Mammary epithelial cell (primary cell): ENCODE measurements around the gene CHD9.

ENCODE experiments used
- CTCF ChIP-seq, 2 donors: IDR thresholded peaks in 1 of 2; conservative IDR thresholded peaks in 1 of 2; 2 replicates each; pipeline ENCODE4 v1.5.1; 2011 to 2012; ENCODE audit warnings: inconsistent platforms in 2 of 2, low read length in 2 of 2, mild to moderate bottlenecking in 2 of 2, control low read depth in 1 of 2, low read depth in 1 of 2; ENCODE audit not compliant: insufficient read depth in 1 of 2; ENCODE audit errors: extremely low read depth in 1 of 2
- EZH2 ChIP-seq: IDR thresholded peaks from 2 replicates; pipeline ENCODE4 v1.6.1; 2012; ENCODE audit warnings: low read length, inconsistent platforms, borderline replicate concordance

GRCh38 chr16:53320992-53321391 lies 266.2 kb downstream of the CHD9 start:
- TF ChIP-seq CTCF (conservative IDR thresholded peaks at IDR 0.05 in 1 of 2, IDR thresholded peaks at IDR 0.05 in 1 of 2; ENCODE audit: extremely low read depth in 1 of 2, insufficient read depth in 1 of 2, low read depth in 1 of 2, low read length in 2 of 2) (no peak), EZH2 (no peak)
